NK-92 (cell line): ENCODE measurements around the gene RHOD.

ENCODE experiments used
- DNase-seq: peaks from one replicate; lab custom pipeline; 2025; ENCODE audit not compliant: unreplicated experiment; lab: John Stamatoyannopoulos, UW

RHOD gene

DNA sequence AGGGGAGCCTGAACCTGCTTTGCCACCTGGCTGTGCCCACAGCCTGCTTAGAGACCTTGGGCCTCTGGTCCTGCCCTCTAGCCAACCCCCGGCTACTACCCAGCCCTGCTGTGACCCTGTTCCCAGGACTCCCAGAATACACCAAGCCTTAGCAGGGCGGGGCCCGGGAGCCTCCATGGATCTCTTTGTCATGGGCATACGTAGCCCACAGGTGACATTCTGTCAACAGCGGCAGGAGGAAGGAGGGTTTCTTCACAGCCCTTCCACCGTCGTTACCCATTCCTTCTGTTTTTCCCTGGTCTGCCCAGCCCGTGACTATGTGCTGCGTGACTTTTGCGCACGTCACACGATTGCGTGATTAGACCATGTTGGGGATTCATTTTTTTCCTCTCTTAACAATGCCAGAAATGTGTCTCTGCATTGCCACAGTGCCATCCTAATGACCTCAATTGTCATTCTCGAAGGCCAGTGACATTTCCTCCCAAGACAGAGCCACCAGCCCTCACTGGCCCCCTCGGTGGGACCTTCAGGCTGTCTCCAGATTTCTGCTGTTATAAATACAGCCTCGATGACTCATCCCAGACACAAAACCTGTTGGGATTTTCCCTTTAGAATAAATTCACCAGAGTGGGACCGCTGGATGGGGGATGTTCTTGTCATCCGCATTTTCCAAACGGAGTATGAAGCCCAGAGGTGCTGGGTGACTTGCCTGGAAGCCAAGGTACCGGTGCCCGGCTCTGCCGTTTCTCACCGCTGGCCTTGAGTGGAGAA is 24.7 kb upstream of the RHOD start:
- no peak for DNase-seq

DNA sequence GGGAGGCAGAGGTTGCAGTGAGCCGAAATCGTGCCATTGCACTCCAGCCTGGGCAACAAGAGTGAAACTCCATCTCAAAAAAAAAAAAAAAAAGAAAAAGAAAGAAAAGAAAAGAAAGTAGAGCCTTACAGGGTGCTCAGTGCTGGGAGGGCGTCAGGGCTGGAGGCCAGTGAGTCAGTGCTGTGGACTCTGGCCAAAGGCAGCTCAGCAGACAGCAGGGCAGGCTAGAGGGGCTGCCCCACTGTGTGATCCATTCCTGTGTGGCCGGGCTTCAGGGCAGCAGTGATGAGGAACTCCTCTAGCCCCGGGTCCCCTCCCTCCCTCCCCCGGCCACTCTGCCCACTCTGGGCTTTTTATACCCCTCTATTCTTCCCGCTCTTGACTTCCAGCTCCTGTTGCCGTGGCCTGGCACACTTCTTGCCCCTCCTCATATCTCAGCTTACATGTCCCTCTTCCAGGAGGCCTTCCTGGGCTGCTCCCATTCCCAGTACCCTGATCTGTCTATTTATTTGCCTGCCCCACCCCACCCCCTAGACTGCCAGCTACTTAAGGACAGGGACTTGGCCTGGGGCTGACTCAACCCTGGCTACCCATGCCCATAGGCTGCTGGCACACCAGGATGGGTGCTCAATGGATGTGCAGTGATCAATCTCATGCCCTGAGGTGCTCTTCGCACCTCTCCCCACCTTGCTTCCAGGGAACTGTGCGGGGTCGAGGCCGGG is 23.7 kb upstream of the RHOD start:
- no peak for DNase-seq

GRCh38 chr11:67033661-67034166 is 22.9 kb upstream of the RHOD start:
- no peak for DNase-seq

GRCh38 chr11:67034350-67034749 is 22.3 kb upstream of the RHOD start:
- DNase-seq: no peak

GRCh38 chr11:67040147-67040546 is 16.5 kb upstream of the RHOD start:
- DNase-seq: no peak

GRCh38 chr11:67041602-67042001 is 15.0 kb upstream of the RHOD start:
- no peak for DNase-seq

DNA sequence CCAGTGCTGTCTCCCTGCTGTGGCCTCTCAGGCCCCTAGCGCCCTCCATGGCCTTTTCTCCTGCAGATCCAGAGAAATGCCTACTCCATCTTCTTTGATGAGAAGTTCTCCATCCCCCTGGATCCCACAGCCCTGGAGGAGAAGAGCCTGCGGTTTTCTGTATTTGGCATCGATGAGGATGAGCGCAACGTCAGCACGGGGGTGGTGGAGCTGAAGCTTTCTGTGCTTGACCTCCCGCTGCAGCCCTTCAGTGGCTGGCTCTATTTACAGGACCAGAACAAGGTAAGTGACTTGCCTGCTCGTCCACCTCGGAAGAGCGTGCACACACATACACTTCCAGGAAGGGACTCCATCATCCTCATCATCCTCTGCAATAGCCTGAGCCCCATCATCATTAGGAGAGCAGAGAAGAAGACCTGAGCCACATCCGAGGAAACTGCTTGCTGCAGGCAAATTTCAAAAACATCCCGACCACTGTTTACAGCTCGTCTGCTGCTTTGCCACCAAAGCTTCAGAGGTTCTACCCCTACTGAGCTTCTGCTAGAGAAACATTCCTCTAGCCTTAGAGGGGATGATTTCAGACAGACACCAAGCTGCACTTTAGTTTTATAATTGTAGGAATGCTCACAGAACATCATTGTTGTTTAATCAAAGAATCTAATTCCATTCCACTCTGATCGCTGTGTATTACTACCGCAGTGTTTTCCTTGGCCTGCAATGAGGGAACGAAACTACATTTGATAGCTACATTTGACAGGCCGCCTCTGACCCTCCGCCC is 12.9 kb upstream of the RHOD start:
- DNase-seq: no peak

DNA sequence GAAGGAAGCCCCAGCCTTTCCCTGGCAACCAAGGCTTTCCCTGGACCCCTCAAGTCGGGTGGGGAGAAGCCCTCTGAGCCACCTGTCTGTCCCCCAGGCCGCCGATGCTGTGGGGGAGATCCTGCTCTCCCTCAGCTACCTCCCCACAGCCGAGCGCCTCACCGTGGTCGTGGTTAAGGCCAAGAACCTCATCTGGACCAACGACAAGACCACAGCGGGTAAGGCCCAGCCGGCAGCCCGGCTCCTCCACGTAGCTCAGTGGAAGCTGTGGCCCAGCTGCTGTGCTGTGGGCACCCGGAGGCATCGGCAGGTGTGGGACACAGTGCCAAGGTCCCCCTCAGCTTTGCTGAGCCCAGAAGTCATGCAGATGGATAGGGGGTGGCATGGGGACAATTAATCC is 12.2 kb upstream of the RHOD start:
- DNase-seq: no peak

GRCh38 chr11:67045314-67045713 is 11.3 kb upstream of the RHOD start:
- DNase-seq: no peak

DNA sequence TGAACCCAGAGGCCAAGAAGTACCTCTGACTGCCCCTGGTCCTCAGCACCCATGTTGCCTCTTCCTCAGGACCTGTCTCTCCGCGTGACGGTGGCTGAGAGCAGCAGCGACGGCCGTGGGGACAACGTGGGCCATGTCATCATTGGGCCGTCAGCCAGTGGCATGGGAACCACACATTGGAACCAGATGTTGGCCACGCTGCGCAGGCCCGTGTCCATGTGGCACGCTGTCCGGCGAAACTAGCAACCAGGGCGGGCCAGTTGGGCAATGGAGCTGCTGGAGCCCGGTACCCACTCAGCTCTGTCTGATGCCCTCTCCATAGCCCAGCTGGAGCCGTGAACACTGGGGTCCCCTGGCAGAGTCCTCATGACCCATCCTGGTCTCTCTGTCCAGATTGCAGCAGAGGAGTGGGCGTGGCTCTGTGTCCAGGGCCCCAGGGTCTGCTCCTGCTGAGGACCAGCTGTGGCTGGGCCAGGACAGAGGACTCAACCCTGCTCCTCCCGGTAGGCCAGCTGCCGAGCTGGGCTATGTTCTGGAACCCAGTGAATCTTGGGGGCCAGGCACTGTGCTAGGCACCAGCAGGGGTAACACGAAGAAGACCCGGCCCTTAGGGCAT is 8.0 kb upstream of the RHOD start:
- no peak for DNase-seq

GRCh38 chr11:67050139-67050538 is 6.5 kb upstream of the RHOD start:
- no peak for DNase-seq

- DNase-seq: no peak
These were observed 5.3 kb upstream of the RHOD start for GRCh38 chr11:67051180-67051893.

- no peak for DNase-seq
These were observed 4.6 kb upstream of the RHOD start for GRCh38 chr11:67051945-67052488.

DNA sequence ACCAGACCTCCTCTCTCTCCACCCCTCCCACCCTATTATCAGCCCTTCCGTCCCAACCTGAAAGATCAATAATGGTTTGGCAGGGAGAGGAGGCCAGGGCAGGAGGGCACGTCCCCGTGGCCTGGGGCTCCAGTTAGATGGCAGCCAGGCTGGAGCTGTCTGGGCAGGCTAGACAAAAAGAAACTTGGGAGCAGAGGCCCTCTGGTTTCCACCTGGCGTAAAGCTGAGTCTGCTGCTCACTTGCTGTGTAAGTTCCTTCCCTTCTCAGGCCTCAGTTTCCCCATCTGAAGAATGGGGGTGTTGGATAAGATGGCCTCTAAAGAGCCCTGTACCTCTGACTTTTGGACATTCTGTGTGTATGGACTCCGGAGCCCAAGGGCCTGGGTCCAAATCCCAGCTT is 3.8 kb upstream of the RHOD start:
- no peak for DNase-seq

DNA sequence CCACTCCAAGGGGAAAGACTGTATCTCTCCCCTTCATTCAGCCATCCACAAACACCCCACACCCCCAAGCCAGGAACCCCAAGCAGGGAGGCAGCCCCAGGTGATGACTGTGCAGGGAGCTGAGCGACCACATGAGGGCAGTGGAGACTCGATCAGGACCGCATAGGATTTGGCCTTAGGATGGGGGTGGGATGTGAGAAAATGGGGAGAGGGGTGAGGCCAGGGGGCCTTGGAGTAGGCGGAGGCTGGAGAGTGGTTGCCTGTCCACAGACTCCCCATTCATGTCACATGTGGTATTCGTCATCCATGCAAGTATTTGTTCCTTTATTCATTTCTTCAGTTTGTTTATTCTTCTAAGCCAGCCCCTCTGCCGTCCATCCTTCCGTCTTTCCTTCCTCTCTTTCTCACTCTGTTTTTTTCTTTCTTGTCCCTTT is 2.7 kb upstream of the RHOD start:
- no peak for DNase-seq

DNA sequence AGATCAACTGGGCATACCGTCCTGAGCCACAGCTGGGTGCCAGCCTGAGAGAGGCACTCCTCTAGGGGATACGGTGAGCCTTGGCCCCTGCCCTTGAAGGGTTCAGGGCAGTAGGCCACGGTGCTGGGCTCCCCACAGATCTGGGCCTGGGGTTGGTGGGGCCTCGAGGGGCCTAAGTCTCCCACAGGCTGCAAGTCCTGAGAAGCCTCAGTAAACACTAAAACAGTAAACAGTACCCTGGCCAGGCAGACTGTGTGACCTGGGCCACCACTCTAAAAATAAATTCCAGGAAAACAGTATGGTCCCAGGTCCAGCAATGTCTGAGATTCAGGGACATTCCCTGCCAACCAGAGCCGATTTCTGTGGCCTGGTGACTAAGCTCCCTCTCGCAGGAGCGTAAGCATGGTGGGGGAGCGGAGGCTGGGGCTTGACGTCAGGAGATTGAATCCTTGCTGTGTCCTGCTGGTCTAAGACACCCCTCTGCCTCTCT is 2.3 kb upstream of the RHOD start:
- no peak for DNase-seq

- no peak for DNase-seq
These were observed 1.7 kb upstream of the RHOD start for GRCh38 chr11:67054836-67055523.

GRCh38 chr11:67055812-67056211 is 835 bp upstream of the RHOD start:
- DNase-seq: no peak

DNA sequence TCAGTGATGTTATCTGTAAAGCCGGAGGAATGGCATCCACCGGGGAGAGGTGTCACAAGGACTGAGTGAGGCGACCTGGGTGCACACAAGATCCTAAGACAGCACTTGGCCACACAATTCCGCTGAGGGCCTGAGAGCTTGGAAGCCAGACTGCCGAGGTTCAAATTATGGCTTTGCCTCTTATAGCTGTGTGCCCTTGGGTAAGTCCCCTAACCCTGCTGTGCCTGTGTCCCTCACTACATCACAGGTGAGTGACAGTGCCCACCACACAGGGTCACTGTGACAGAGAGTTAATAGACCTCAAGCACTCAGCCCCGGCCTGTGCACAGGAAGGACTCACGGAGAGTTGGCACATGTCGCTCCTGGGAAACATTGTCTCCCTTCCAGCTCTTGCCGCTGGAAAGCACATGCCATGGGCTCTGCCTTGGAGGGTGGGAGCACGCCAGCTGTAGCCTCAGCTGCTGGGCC is 592 bp downstream of the RHOD start:
- no peak for DNase-seq
